GM19455 (cell line): ENCODE data around the gene RBM33.
"Not testable (repeated sequence)": the region's sequence is repeated elsewhere in the genome, so short reads cannot be mapped to it uniquely, and the experiment has no call there.

Source experiments
- ATAC-seq: cut with Tn5 transposase; IDR thresholded peaks from one replicate; pipeline ENCODE4 v1.9.1; 2021; ENCODE audit not compliant: unreplicated experiment

RBM33 gene

DNA sequence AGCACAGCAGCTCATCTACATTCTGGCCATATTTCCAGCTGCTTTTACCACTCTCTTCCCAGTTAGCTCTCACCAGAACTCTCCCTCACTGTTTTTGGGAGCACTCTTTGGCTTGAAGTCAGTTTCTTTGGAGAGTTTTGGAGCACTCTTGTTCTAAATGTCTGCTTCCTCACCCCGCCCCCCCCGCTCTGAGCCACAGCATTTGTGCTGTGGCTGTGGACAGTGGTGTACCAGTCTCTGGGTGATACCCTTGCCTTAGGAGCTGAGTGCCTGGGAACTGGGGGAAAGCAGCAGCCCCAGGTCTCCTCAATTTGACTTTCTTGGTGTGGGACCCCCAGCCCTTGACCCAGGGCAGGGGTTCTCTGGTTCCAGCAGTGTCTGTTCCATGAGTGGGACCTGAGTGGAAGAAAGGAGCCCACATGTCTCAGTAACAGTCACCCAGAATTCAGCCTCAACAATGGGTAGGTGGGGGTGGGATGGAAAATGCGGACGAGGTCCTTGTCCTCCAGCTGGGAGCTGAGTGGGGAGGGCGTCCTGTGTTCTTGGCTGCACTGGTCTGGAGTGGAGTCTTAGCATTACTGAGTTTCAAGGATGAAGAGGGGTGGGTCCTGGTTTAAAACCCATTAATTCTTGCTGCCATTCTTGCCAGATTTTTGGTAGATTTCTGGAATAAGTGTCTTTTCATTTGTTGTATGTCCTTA is 18.0 kb downstream of the RBM33 start:
- ATAC-seq = no peak

DNA sequence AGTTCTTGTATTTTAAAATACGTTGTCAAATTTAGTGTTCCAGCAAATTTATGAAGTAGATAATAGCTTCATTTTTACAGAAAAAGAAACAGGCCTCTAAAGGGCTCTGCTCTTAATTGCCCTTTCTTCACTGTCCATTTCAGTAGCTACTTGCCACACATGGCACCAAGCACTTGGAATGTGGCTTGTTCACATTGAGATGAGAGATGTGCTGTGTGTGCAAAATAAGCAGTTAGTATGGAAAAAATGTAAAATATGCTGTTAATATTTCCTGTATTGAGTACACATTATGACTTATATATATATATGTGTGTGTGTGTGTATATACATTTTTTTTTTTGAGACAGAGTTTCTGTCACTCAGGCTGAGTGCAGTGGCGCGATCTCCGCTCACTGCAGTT is 19.5 kb downstream of the RBM33 start:
- no peak for ATAC-seq

DNA sequence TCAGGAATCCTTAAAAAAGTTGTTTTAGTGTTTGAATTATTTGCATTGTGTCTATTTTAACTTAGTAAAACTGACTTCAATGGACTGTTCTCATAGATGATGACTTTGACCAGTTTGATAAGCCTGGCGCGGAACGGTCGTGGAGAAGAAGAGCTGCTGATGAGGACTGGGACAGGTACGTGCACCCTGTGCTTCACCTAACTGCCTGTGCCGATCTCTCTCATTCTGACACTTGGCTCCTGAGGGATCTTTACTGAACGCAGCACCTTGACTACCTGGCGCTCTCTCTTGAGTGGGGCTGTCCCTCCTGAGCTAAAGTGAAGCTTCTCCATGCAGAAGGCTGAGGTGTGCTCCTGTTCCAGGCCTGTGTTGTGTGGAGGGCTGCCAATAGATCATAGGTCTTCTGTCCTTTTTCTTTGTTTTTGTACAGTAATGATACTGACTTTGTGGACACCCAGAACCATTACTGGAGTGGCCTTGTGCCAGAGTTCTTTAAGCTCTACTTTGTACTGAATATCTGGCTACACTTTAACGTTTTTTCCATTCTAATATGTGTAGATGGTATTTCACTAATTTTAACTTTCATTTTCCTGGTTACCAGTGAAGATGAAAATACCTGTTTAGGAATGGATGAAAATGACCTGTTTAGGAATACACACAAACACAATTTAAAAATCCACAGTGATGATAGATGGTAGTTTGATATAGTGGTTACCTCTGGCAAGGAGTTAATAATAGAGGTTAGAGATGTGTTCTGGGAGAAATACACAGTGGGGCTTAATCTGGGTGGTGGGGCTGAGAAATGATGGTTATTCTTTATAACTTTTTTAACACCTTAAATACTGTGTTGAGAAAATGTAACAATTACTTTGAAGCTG is 20.9 kb downstream of the RBM33 start:
- ATAC-seq = no peak

DNA sequence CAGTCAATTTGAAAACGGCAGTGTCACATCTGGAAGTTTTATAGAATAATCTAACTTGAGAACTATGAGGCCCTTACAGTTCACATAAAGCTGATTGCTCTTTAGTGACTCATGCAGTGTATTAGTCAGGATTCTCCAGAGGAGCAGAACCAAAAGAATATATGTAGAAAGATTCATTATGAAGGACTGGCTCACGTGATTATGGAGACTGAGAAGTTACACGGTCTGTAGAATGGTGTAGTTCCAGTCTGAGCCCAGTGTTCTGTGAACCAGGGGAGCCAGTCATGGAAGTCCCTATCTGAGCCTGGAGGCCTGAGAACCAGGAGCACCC is 21.5 kb downstream of the RBM33 start:
- ATAC-seq = no peak

DNA sequence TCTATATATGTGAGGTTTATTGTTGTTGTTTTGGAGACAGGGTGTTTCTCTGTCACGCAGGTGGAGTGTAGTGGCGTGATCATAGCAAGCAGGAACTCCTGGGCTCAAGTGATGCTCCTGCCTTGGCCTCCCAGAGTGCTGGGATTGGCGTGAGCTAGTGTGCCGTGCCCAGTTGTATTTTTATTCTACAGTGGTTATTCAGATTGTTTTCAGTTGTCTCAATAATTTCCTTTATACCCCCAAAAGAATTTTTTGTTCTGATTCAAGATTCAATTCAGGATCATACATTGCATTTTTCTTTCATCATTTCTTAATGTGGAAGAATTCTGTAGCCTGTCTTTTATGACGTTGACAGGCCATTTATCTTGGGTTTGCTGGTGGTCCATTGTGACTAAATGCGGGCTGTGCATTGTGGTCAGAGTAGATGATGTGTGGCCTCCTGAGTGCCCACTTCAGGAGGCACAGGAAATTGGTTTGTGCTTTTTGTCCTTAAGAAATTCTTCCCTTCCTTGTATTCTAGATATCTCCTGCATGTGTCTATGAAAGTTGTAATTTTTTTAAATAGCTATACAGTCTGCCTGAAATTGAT is 22.9 kb downstream of the RBM33 start:
- no peak for ATAC-seq

DNA sequence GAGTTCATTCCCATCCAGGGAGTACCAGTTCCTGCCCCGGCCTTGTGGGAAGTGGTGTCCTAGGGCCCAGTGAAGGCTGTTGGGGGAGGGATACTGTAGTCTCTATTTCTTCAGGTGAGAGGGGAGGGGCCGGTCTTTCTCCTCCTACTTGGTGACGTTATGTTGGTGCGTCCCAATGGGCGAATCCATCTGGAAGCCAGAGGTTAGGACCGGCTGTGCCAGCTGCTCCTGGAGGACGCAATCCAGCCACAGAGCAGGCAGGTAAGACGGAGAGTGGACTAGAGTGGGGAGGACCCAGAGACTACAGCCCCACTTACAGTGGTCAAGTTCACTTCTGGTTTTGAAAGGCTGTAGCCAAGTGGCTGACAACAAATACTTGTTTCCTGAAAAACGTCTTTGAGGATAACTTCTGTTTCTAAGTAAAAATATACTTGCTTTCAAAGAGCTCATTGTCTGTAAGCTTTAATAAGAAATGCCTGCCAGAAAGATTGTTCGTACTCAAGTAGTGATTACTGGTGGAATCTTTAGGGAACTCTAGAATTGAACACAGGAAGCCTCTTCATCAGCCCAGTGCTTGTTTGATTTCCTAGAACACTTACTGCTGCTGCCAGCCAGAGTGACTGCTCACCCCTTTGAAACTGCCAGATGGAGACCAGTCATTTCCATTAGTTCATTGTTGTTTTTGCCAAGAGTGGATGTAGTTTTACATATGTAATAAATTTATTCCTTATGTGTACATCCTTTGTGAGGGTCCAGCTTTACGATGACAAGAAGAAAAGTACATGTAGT is 25.4 kb downstream of the RBM33 start:
- no peak for ATAC-seq

DNA sequence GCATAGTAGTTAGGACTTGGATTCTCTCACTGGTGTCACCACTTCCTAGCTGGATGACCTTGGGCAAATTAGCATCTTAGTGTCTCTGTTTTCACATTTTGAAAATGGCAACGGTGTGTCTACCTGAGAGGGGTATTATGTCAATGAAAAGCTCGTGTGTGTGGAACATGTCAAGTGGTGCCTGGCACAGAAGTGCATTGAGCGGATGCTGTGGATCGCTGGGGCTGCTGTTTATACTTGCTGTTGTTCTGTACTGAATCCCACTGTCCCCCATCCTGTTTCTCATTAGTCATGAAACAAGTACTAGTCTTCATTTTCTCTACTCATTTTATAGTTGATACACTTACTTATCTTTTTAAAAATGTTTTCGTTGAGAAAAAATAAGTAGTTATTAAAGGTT is 26.1 kb downstream of the RBM33 start:
- no peak for ATAC-seq

DNA sequence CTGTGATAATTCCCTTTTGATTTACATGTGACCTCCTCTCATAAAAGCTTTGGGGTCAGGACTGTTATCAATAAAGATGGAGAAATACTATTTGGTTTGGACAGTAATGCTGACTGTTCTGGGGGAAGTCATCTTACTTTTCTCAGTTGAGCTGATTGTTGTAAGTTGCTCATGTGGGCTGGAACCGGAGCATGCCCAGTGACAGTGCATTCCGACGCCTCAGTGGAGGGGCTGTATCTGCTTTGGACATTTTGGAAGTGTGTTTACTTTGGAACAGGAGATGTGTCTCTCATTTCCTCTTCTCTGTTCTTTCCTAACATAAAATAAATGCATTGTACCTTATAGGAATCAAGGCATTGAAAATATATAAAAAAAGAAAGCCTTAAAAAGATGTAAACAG is 30.1 kb downstream of the RBM33 start:
- ATAC-seq = no peak

DNA sequence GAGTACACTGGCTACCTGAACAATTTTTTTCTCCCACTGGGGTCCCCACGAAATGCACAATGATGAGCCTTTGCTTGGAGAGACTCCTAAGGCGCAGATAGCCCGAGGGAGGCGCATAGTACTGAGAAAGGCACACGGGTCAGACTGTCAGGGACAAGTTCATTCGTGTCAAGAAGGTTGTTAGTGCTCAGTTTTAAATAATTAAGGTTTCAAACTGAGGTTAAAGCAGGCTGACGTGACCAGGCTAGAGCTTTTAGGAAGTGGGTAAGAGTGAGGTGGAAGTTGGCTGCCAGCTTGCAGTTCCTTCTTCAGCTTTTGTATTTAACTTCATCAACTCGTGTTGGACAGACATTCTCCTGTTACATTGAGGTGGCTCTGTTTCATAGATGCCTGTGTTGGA is 31.6 kb downstream of the RBM33 start:
- no peak for ATAC-seq

DNA sequence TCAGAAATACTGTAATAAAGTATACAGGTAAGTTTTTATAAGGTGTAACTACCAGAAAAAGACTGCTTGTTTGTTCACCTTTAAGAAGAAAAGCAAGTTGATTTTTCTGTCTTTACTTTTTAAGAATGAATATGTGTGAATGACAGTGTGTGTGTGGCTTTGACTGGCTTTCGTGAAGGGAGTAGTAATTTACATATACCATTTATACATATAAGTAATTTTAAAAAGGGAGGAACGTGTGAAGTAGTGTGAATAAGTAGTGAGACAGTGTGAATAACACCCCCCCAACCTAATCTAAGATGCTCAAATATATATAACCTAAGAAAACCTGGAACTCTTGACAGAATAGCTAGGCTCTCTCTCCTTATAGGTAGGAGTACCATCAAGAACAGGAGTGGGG is 33.2 kb downstream of the RBM33 start:
- ATAC-seq = no peak

DNA sequence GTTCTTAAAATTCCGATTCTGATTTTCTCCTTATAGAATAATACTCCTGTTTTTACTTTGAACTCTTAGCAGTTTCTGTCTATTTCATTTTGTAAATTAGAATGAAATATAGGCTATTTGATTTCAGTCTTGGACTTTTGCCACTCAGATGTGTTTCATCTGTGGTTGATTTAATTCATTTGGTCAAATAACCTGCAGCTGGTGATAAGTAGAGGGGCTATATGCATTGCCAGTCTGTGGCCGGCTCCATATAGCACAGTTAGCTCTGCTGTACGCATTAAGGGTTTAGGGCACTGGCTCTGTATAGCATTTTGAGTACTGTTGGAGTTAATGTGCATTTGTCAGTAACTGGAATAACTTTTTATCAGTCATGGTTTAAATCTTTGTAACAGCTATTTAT is 35.7 kb downstream of the RBM33 start:
- no peak for ATAC-seq

DNA sequence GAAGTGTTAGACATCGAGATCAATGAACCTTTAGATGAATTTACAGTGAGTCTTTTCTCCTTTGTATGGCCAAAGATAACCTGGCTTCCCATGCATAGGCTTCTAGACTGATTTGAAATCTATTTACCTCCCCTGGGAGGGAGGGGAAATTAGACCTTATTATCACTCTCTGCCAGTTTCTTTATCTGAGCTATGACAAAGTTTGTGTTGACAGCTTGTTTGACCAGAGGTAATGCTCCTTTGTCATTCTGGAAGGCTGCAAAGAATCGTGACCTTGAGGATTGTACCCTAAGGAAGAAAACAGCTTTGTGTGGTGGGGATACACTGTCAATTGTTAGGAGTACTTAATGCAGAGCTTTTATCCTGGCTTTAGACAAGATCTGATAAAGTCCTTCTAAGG is 36.4 kb downstream of the RBM33 start:
- no peak for ATAC-seq

DNA sequence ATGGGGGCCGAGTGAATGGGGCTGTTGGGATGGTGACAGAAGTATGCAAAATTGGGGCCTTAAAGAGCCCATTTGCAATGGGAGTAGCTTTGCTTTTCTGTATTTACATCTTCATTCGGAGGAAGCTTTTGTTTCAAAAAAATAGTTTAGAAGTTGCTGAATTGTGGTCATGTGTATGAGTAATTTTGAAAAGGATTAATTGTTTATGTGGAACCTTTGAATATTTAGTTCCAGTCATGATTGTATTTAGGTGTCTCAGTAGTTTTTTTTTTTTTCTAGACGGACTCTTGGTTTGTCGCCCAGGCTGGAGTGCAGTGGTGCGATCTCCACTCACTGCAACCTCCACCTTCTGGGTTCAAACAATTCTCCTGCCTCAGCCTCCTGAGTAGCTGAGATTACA is 37.2 kb downstream of the RBM33 start:
- ATAC-seq = no peak

DNA sequence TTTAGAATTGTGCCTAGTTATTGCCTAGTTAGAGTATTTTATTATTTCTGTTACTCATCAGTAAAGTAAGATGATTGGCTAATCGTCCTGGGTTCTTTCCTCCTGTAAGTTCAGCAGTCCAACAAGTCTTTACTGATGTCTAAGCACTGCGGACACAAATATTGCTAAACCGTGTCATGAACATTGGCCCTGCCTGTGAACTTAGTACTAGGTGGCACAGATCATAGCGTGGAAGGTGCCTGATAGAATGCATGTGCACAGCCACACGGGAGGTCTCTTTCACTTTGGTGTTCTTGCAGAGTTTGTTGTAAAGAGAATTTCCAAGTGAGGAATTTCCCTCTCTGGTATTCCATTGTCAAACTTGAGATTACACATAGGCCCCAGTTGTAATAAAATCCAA is 38.0 kb downstream of the RBM33 start:
- no peak for ATAC-seq

DNA sequence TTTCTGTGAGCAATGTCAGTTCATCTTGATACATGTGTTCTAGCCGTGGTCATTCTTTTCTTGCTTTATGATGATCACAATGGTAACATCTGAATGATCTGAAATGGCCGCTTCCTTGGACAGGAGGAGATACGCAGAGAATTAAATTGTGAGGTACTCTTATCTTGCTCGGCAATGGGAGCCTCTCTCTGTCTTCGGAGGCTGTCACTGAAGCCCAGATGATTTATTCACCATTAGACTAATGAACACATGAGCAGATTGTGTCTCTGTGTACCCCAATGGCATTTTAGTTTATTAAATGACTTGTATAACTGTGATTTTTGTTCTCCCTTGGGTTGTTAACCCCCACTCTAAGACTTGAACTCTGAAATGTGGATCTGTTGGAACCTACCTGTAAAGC is 38.6 kb downstream of the RBM33 start:
- no peak for ATAC-seq

DNA sequence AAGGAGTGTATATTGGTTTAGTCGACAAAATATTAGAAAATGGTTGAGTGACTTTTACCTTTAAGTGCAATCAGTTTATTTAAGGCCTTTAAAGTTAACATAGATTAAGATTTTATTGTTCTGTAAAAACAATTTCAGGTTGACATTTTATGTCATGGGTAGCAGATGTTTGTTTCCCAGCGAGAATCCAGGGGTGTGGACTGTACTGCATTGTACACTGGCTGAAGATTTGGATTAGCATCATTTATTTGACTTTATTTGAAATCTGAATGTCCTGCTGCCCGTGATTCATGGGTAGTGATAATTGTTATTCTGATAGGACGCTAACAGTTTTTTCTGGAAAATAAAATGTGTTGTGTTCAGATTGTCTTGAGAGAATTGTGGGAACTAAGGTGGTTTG is 39.3 kb downstream of the RBM33 start:
- ATAC-seq = no peak

DNA sequence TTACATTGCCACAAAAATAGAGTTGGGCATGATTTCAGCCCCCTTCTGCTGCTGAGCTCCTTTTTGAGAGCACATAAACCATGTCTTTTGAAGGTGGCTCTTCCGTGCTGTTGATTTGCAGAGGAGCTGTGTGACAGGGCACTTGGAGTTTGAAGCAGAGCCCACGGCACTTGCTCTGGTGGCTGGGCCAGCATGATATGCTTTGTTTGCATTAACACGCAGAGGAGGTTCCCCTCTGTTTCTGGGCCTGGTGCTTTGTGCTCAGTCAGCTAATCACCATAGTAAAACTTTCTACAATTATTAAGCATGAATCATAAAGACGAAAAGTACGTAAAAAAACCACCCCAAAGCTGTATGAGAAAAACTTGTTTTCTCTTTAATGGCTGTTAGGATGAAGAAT is 40.1 kb downstream of the RBM33 start:
- ATAC-seq = no peak

DNA sequence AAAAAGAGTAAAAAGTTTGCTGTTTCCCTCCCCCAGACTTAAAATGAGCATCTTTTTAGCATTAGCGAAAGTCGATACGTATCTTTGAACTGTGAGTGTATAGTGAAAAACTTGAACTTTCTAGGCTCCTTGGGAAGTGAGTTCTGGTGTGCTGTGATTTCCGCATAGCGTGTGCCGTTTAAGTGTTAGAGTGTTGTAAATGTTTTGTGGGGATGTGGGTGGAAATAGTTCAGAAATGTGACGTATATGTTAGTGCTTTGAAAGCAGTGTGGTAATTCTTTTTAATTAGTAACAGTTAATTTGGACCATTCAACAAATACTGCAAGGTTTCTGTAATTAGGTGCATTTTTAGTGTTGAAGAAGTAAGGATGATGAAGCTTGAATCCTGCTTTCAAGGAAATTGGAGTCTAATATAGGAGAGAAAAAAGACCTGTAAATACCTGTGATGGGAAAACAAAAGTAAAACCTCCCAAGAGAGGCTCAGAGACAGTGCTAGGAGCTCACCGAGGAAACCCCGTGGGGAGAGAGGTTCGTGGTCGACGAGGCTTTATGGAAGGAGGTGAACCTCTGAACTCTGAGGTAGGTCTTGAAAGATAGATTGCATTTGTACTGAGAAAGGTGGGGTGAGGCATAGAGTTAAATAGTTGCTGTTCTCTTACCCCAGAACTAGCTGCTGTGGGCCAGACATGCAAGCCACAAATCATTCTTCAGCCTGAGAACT is 40.8 kb downstream of the RBM33 start:
- no peak for ATAC-seq

DNA sequence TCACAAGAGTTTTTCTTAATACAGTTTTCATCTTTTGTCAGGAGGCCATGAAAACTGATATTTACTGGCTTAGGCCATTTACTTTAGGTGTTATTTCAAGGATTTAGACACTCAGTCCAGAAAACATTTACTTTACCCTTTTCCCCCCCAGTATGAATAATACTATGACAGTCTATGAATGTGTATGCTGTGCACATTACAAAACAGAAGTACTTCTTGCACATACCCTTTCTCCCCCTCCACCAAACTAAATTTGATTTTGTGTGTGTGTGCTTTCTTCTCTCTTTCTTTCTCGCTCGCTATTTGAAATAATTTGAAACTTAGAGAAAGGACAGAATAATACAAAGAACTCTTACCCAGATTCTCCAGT is 41.3 kb downstream of the RBM33 start:
- ATAC-seq = no peak

DNA sequence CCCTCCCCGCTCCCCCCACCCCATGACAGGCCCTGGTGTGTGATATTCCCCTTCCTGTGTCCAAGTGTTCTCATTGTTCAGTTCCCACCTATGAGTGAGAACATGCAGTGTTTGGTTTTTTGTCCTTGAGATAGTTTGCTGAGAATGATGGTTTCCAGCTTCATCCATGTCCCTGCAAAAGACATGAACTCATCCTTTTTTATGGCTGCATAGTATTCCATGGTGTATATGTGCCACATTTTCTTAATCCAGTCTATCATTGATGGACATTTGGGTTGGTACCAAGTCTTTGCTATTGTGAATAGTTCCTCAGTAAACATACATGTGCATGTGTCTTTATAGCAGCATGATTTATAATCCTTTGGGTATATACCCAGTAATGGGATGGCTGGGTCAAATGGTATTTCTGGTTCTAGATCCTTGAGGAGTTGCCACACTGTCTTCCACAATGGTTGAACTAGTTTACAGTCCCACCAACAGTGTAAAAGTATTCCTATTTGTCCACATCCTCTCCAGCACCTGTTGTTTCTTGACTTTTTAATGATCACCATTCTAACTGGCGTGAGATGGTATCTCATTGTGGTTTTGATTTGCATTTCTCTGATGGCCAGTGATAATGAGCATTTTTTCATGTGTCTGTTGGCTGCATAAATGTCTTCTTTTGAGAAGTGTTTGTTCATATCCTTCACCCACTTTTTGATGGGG is 42.3 kb downstream of the RBM33 start:
- not testable (repeated sequence) for ATAC-seq
